ENCODE measurements around the gene TPST2. TPM values are rescaled to one million over a fixed set of nuclear protein-coding genes. Genes with fewer than 3 reads are reported as not detected.

The TPST2 gene
- total RNA-seq, 4 donors from 2014 or later: 27.2 to 40.6 (median 32.5) TPM

GRCh38 chr22:26561756-26562417 lies 28.0 kb downstream of the TPST2 start:
- Histone ChIP-seq H3K4me3 (no peak overlapping the region), H3K4me1 (peaks cover 0 to 55% (median 24%) of the 10 kb centered on the region in 3 donors), H3K9me3 (no peaks in the 10 kb centered on the region), H3K36me3 (no peaks in the 10 kb centered on the region), H3K27me3 (no peaks in the 10 kb centered on the region), H3K27ac (no peak overlapping the region)
- WGBS, 2 donors: 69 to 76% methylated on average over 6 to 7 of the region's 9 CpGs
- no peak for TF ChIP-seq POLR2A (IDR thresholded peaks at IDR 0.05)
- no peak for DNase-seq
- intact Hi-C loops (cut with DNase I): no loop called here

GRCh38 chr22:26559961-26560575 lies 29.9 kb downstream of the TPST2 start:
- no peaks in the 10 kb centered on the region for H3K9me3 ChIP-seq
- H3K4me3 ChIP-seq: no peak overlapping the region
- intact Hi-C loops (cut with DNase I): no loop called here
- DNase-seq: no peak
- H3K27ac ChIP-seq: no peak overlapping the region
- TF ChIP-seq CTCF (IDR thresholded peaks at IDR 0.05) (no peak), POLR2A (IDR thresholded peaks at IDR 0.05) (no peak)
- WGBS, 2 donors: 85 to 92% methylated on average over 11 to 12 of the region's 13 CpGs
- H3K4me1 ChIP-seq: peaks cover 0 to 38% (median 19%) of the 10 kb centered on the region in 3 donors
- no peaks in the 10 kb centered on the region for H3K36me3 ChIP-seq
- H3K27me3 ChIP-seq: no peaks in the 10 kb centered on the region

GRCh38 chr22:26558248-26558895 lies 31.6 kb downstream of the TPST2 start:
- WGBS, 2 donors: 74 to 89% methylated on average over 3 of the region's 3 CpGs
- DNase-seq: no peak
- H3K4me1 ChIP-seq: peaks cover 0 to 37% (median 4%) of the 10 kb centered on the region in 3 donors
- TF ChIP-seq POLR2A (IDR thresholded peaks at IDR 0.05): no peak
- no peak for TF ChIP-seq CTCF (IDR thresholded peaks at IDR 0.05)
- no peak overlapping the region for H3K27ac ChIP-seq
- no peak overlapping the region for H3K4me3 ChIP-seq
- no peaks in the 10 kb centered on the region for H3K9me3 ChIP-seq
- intact Hi-C loops (cut with DNase I): no loop called here
- H3K27me3 ChIP-seq: no peaks in the 10 kb centered on the region
- no peaks in the 10 kb centered on the region for H3K36me3 ChIP-seq

- no peak for TF ChIP-seq CTCF (IDR thresholded peaks at IDR 0.05)
- H3K9me3 ChIP-seq: no peaks in the 10 kb centered on the region
- intact Hi-C loops (cut with DNase I): no loop called here
- no peak for DNase-seq
- peaks cover 0 to 32% (median 2%) of the 10 kb centered on the region in 3 donors for H3K4me1 ChIP-seq
- no peaks in the 10 kb centered on the region for H3K36me3 ChIP-seq
- H3K27ac ChIP-seq: no peak overlapping the region
- 92 to 100% methylated on average over 3 to 5 of the region's 5 CpGs for WGBS, 2 donors
- H3K27me3 ChIP-seq: no peaks in the 10 kb centered on the region
- H3K4me3 ChIP-seq: no peak overlapping the region
Observed at GRCh38 chr22:26556904-26557303, 33.0 kb downstream of the TPST2 start.

GRCh38 chr22:26555478-26555877 lies 34.5 kb downstream of the TPST2 start:
- intact Hi-C loops (cut with DNase I): no loop called here
- Histone ChIP-seq H3K4me3 (no peak overlapping the region), H3K36me3 (no peaks in the 10 kb centered on the region), H3K9me3 (no peaks in the 10 kb centered on the region), H3K4me1 (peaks cover 0 to 34% (median 0%) of the 10 kb centered on the region in 3 donors), H3K27me3 (no peaks in the 10 kb centered on the region), H3K27ac (no peak overlapping the region)
- DNase-seq: no peak
- 42 to 69% methylated on average over 2 to 10 of the region's 11 CpGs for WGBS, 2 donors
- TF ChIP-seq POLR2A (IDR thresholded peaks at IDR 0.05) (no peak), CTCF (IDR thresholded peaks at IDR 0.05) (no peak)

Data from esophagus squamous epithelium (tissue), 5 donors.